DND-41 (cell line): ENCODE data around the gene DDR1.

Experiments
- ATAC-seq: fragments of 200-7000 bp; cut with Tn5 transposase; 3 replicates; pipeline ENCODE4 v1.9.1; 2021; ENCODE audit warnings: low read depth; ENCODE audit not compliant: insufficient read depth
- DNase-seq: peaks from one replicate; pipeline ENCODE4 v3.0.0-alpha.2; 2020
- H2AFZ ChIP-seq: 2 replicates; pipeline ENCODE4 v1.6.0; 2012; ENCODE audit warnings: low read depth, low read length
- H3K27ac ChIP-seq: 2 replicates; pipeline ENCODE4 v1.5.1; 2012; ENCODE audit warnings: low read length, inconsistent platforms
- H3K27me3 ChIP-seq: fragments of 200-600 bp; sonication (generic); 2 replicates; pipeline ENCODE4 v1.6.0; 2012; ENCODE audit warnings: low read length, mild to moderate bottlenecking, inconsistent platforms; ENCODE audit not compliant: insufficient read depth, poor library complexity
- H3K36me3 ChIP-seq: 2 replicates; pipeline ENCODE4 v1.5.1; 2012; ENCODE audit warnings: low read length, inconsistent platforms; ENCODE audit not compliant: insufficient read depth
- H3K4me1 ChIP-seq: 2 replicates; pipeline ENCODE4 v1.5.1; 2012; ENCODE audit warnings: mild to moderate bottlenecking, low read length; ENCODE audit not compliant: insufficient read depth
- H3K4me2 ChIP-seq: 2 replicates; pipeline ENCODE4 v1.6.0; 2012; ENCODE audit warnings: mild to moderate bottlenecking, moderate library complexity, low read length, inconsistent platforms; ENCODE audit not compliant: insufficient read depth
- H3K4me3 ChIP-seq, 2 experiments: fragments of 200-600 bp in 1 of 2; shearing (Covaris generic) in 1 of 2; 2 replicates each; pipeline ENCODE4 v1.5.1; 2012 to 2016; ENCODE audit warnings: inconsistent platforms in 2 of 2, low read length in 2 of 2, mild to moderate bottlenecking in 2 of 2, low read depth in 1 of 2, moderate library complexity in 1 of 2
- H3K79me2 ChIP-seq: 2 replicates; pipeline ENCODE4 v1.6.0; 2012; ENCODE audit warnings: low read length, inconsistent platforms; ENCODE audit not compliant: insufficient read depth
- H3K9ac ChIP-seq: 2 replicates; pipeline ENCODE4 v1.6.0; 2012; ENCODE audit warnings: low read depth, mild to moderate bottlenecking, inconsistent platforms, low read length, moderate library complexity
- H3K9me3 ChIP-seq: 2 replicates; pipeline ENCODE4 v1.5.1; 2012; ENCODE audit warnings: low read length, moderate library complexity, mild to moderate bottlenecking, inconsistent platforms; ENCODE audit not compliant: insufficient read depth, severe bottlenecking
- H4K20me1 ChIP-seq: 2 replicates; pipeline ENCODE4 v1.6.0; 2012; ENCODE audit warnings: low read length; ENCODE audit not compliant: insufficient read depth
- CTCF ChIP-seq: IDR thresholded peaks from 2 replicates; pipeline ENCODE4 v1.5.1; 2012; ENCODE audit warnings: borderline replicate concordance, low read length, moderate library complexity, mild to moderate bottlenecking; ENCODE audit not compliant: poor library complexity, severe bottlenecking; ENCODE audit errors: extremely low read depth
- EZH2 ChIP-seq: IDR thresholded peaks from 3 replicates; pipeline ENCODE4 v1.6.1; 2012; ENCODE audit warnings: borderline replicate concordance, low read depth, mild to moderate bottlenecking, moderate library complexity, low read length, inconsistent platforms; ENCODE audit not compliant: severe bottlenecking

The DDR1 gene

GRCh38 chr6:30889496-30889885 is 5.2 kb downstream of the DDR1 start:
- H3K9me3 ChIP-seq = no peaks in the 10 kb centered on the region
- H3K4me3 ChIP-seq = no peak overlapping the region
- peaks cover 35% of the 10 kb centered on the region for H3K79me2 ChIP-seq
- no peak overlapping the region for H2AFZ ChIP-seq
- no peak overlapping the region for H3K9ac ChIP-seq
- peaks cover 9% of the 10 kb centered on the region; the same call in 1 of the 2 replicates for H4K20me1 ChIP-seq
- no peak for TF ChIP-seq CTCF
- TF ChIP-seq EZH2 = no peak
- H3K4me1 ChIP-seq = peaks cover 28% of the 10 kb centered on the region
- H3K4me2 ChIP-seq = no peak overlapping the region
- DNase-seq (no peak), ATAC-seq (no peak)
- no peak overlapping the region for H3K27ac ChIP-seq
- H3K27me3 ChIP-seq = no peaks in the 10 kb centered on the region
- peaks cover 51% of the 10 kb centered on the region for H3K36me3 ChIP-seq

- H3K27ac ChIP-seq = peak overlapping the region; percentile 3; the same call in 1 of the 2 replicates
- H3K36me3 ChIP-seq = peaks cover 57% of the 10 kb centered on the region
- TF ChIP-seq EZH2 = no peak
- TF ChIP-seq CTCF = no peak
- no peaks in the 10 kb centered on the region for H3K9me3 ChIP-seq
- no peak overlapping the region for H3K9ac ChIP-seq
- peaks cover 6% of the 10 kb centered on the region; the same call in 1 of the 2 replicates for H4K20me1 ChIP-seq
- H2AFZ ChIP-seq = no peak overlapping the region
- peaks cover 31% of the 10 kb centered on the region for H3K79me2 ChIP-seq
- peak; percentile 34 for DNase-seq
- no peak overlapping the region for H3K4me3 ChIP-seq
- peak; percentile 24; the same call in 1 of the 3 replicates for ATAC-seq
- H3K27me3 ChIP-seq = no peaks in the 10 kb centered on the region
- H3K4me1 ChIP-seq = peaks cover 24% of the 10 kb centered on the region
- H3K4me2 ChIP-seq = no peak overlapping the region
Measured at GRCh38 chr6:30889921-30890645, 5.8 kb downstream of the DDR1 start.

GRCh38 chr6:30890646-30891449 is 6.5 kb downstream of the DDR1 start:
- Histone ChIP-seq H2AFZ (no peak overlapping the region), H4K20me1 (peaks cover 5% of the 10 kb centered on the region; the same call in 1 of the 2 replicates), H3K27me3 (no peaks in the 10 kb centered on the region), H3K4me3 (no peak overlapping the region), H3K36me3 (peaks cover 58% of the 10 kb centered on the region), H3K9me3 (no peaks in the 10 kb centered on the region), H3K27ac (peak overlapping the region; percentile 3; the same call in 1 of the 2 replicates), H3K4me1 (peaks cover 16% of the 10 kb centered on the region), H3K9ac (no peak overlapping the region), H3K4me2 (no peak overlapping the region), H3K79me2 (peaks cover 24% of the 10 kb centered on the region)
- no peak for ATAC-seq
- DNase-seq = no peak
- TF ChIP-seq EZH2 (no peak), CTCF (no peak)
